Peyer's patch (tissue), 4 donors: ENCODE measurements around the gene TGFB1.
"Not testable (repeated sequence)": the region's sequence is repeated elsewhere in the genome, so short reads cannot be mapped to it uniquely, and the experiment has no call there.

Experiments used
- CTCF ChIP-seq, 6 experiments: fragments of 450-650 bp in 4 of 6; fragments of 200-600 bp in 2 of 6; sonication (generic) in 1 of 6; IDR thresholded peaks; one replicate each; pipeline ENCODE4 v1.5.1; 2017 to 2019; ENCODE audit warnings: antibody characterized with exemption in 6 of 6, mild to moderate bottlenecking in 3 of 6, moderate library complexity in 1 of 6
- POLR2A ChIP-seq, 2 donors: fragments of 450-650 bp; IDR thresholded peaks; one replicate each; pipeline ENCODE4 v1.5.1; 2017; ENCODE audit warnings: antibody characterized with exemption in 2 of 2, mild to moderate bottlenecking in 2 of 2, moderate library complexity in 2 of 2

- TF ChIP-seq CTCF, POLR2A (IDR thresholded peaks at IDR 0.05): not testable (repeated sequence)
Observed at GRCh38 chr19:41289814-41290213, 63.9 kb downstream of the TGFB1 start.
